ENCODE data around the gene LEUTX. TPM values are rescaled to one million over a fixed set of nuclear protein-coding genes. Genes with fewer than 3 reads are reported as not detected.

The LEUTX gene
- total RNA-seq, 1 donor: not detected

DNA sequence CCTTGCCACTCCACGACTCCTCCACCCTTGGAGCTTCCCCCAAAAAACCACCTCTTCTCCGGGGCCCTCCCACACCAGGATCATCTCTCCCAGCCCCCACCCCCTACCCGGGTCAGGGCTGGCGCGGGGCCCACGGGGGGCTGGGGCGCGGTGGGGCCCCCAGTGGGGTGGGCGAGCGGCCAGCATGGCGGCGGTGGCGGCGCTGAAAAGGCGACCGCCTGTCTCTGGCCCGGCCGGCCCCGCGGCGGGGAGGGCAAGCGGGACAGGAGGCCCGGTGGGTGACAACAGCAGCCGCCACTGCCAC lies 54.5 kb downstream of the LEUTX start:
- no peaks in the 10 kb centered on the region for H3K9me3 ChIP-seq (ENCODE audit: low read depth, low read length)
- TF ChIP-seq, protein P1, sequence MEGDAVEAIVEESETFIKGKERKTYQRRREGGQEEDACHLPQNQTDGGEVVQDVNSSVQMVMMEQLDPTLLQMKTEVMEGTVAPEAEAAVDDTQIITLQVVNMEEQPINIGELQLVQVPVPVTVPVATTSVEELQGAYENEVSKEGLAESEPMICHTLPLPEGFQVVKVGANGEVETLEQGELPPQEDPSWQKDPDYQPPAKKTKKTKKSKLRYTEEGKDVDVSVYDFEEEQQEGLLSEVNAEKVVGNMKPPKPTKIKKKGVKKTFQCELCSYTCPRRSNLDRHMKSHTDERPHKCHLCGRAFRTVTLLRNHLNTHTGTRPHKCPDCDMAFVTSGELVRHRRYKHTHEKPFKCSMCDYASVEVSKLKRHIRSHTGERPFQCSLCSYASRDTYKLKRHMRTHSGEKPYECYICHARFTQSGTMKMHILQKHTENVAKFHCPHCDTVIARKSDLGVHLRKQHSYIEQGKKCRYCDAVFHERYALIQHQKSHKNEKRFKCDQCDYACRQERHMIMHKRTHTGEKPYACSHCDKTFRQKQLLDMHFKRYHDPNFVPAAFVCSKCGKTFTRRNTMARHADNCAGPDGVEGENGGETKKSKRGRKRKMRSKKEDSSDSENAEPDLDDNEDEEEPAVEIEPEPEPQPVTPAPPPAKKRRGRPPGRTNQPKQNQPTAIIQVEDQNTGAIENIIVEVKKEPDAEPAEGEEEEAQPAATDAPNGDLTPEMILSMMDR (IDR thresholded peaks at IDR 0.05; ENCODE audit: extremely low read depth, low read depth, low read length): no peak
- H2AFZ ChIP-seq (ENCODE audit: low read length): no peak overlapping the region
- H3K27me3 ChIP-seq (ENCODE audit: insufficient read depth, low read length): no peaks in the 10 kb centered on the region
- peak overlapping the region; percentile 70 for H3K27ac ChIP-seq (ENCODE audit: low read depth, low read length)
- peaks cover 16% of the 10 kb centered on the region for H3K4me1 ChIP-seq (ENCODE audit: insufficient read depth, low read length)
- H3K4me3 ChIP-seq (ENCODE audit: insufficient read depth, low read length): peak overlapping the region; percentile 94
- H3K4me2 ChIP-seq (ENCODE audit: insufficient read depth, low read length): peak overlapping the region; percentile 82
- peaks cover 66% of the 10 kb centered on the region for H3K36me3 ChIP-seq (ENCODE audit: insufficient read depth, low read length)
- H4K20me1 ChIP-seq (ENCODE audit: insufficient read depth, low read length): peaks cover 22% of the 10 kb centered on the region
- H3K79me2 ChIP-seq (ENCODE audit: insufficient read depth, low read length): peaks cover 22% of the 10 kb centered on the region
- DNase-seq (ENCODE audit: insufficient read length, low spot score, missing footprints): no peak

DNA sequence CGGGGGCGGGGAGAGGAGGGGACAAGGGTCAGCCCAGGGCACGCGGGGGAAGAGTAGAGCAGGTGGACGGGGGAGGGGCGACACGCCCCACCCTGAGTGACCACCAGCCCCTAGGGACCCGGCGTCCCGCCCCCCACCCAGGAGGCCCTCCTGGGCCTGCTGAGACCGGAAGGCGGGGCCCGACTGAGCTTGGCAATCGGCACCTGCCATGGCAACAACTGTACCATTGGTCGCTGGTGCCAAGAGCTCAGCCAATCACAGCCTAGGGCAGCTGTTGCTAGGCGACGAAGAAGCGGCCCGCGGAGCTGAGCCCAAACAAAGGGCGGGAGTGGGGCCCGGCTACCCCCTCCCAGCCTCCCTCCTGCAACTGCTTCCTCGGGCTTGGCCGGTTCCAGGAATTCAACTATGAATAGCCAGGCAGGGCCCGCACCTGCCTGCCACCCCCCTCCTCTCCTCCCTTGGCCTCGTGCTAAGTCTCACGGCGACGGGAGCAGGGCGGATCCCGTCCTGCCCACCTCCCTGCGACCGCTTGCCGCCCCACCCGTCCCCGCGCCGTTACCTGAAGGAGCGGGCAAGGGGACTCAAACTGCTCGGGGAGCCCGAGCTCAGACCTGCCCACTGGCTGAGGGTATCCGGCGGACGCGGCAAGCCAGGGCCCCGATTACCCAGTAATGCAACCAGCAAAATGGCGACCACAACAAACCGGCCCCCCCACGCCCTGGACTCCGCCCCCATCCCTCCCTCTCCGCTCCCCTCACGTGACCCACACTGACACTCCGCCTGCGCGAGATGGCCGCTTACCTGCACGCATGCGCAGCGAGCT lies 55.0 kb downstream of the LEUTX start, which contains the start of gene DYRK1B:
TSS of gene DYRK1B (minus strand) at position 699 of the 823 bp plus-strand sequence. CDS start 2,295 bp downstream, outside the sequence.
- Histone ChIP-seq H3K4me3 (ENCODE audit: insufficient read depth, low read length) (peak within 1 kb of the TSS; percentile 94), H4K20me1 (ENCODE audit: insufficient read depth, low read length) (peaks cover 22% of the 10 kb centered on the region), H3K9me3 (ENCODE audit: low read depth, low read length) (no peaks in the 10 kb centered on the region), H3K4me1 (ENCODE audit: insufficient read depth, low read length) (peaks cover 16% of the 10 kb centered on the region), H3K36me3 (ENCODE audit: insufficient read depth, low read length) (peaks cover 70% of the 10 kb centered on the region), H3K4me2 (ENCODE audit: insufficient read depth, low read length) (peak within 1 kb of the TSS; percentile 82), H2AFZ (ENCODE audit: low read length) (peak within 1 kb of the TSS; percentile 91), H3K27ac (ENCODE audit: low read depth, low read length) (peak within 1 kb of the TSS; percentile 70), H3K79me2 (ENCODE audit: insufficient read depth, low read length) (peaks cover 24% of the 10 kb centered on the region), H3K27me3 (ENCODE audit: insufficient read depth, low read length) (no peaks in the 10 kb centered on the region)
- DNase-seq (ENCODE audit: insufficient read length, low spot score, missing footprints): peak; percentile 100
- TF ChIP-seq, protein P1 (IDR thresholded peaks at IDR 0.05; ENCODE audit: extremely low read depth, low read depth, low read length): no peak

DNA sequence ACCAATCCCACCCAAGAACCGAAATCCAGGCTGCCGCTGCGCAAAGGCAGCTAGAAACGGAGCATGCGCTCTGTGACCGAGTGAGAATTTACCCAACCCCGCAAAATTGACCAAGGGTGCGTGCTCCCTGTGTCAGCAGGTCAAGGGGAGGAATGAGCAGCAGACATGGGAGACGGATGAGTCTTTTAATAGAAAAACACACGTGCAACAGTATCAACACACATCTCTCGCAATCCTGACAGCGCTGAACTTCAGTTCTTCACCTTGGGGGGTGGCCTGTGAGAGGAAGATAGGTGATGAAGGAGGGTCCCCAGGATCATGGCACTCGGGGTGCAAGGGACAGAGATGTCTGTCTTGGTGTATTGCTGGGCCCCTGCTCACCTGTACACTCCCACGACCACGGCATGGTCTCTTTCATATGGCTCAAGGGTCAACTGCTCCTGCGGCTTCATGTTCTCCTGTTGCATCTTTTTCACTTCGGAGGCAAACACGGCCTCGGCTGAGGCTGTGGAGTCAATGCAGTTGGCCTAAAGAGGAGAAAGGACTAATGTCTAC lies 55.7 kb downstream of the LEUTX start:
- TF ChIP-seq, protein P1 (IDR thresholded peaks at IDR 0.05; ENCODE audit: extremely low read depth, low read depth, low read length): no peak
- Histone ChIP-seq H3K27ac (ENCODE audit: low read depth, low read length) (peak overlapping the region; percentile 41), H3K4me2 (ENCODE audit: insufficient read depth, low read length) (peak overlapping the region; percentile 82), H3K79me2 (ENCODE audit: insufficient read depth, low read length) (peaks cover 31% of the 10 kb centered on the region), H3K4me1 (ENCODE audit: insufficient read depth, low read length) (peaks cover 16% of the 10 kb centered on the region), H3K4me3 (ENCODE audit: insufficient read depth, low read length) (peak overlapping the region; percentile 94), H4K20me1 (ENCODE audit: insufficient read depth, low read length) (peaks cover 22% of the 10 kb centered on the region), H3K27me3 (ENCODE audit: insufficient read depth, low read length) (no peaks in the 10 kb centered on the region), H2AFZ (ENCODE audit: low read length) (peak overlapping the region; percentile 91), H3K9me3 (ENCODE audit: low read depth, low read length) (no peaks in the 10 kb centered on the region), H3K36me3 (ENCODE audit: insufficient read depth, low read length) (peaks cover 67% of the 10 kb centered on the region)
- peak; percentile 48 for DNase-seq (ENCODE audit: insufficient read length, low spot score, missing footprints)

Small RNA genes lying within 50 kb of the gene (small RNA-seq; reads per million reads assigned to genes)
- gene MIR6719: not detected

Other genes with a start within 250 kb of the LEUTX start
- 4.7 and 5.1 TPM in 2 replicates for gene EID2B, start 246.0 kb upstream of the LEUTX start, total RNA-seq
- gene EID2, start 238.7 kb upstream of the LEUTX start, total RNA-seq: 8.3 TPM in 2 replicates
- gene LGALS13, start 176.3 kb upstream of the LEUTX start, total RNA-seq: not detected in 2 replicates
- not detected in 2 replicates for gene LGALS16, start 122.9 kb upstream of the LEUTX start, total RNA-seq
- not detected in 2 replicates for gene LGALS14, start 74.4 kb upstream of the LEUTX start, total RNA-seq
- gene CLC, start 40.8 kb upstream of the LEUTX start, total RNA-seq: not detected in 2 replicates
- gene DYRK1B, start 55.3 kb downstream of the LEUTX start, total RNA-seq: 17.1 and 19.5 TPM in 2 replicates
- 69.0 and 87.2 TPM in 2 replicates for gene FBL, start 67.5 kb downstream of the LEUTX start, total RNA-seq
- gene FCGBP, start 155.8 kb downstream of the LEUTX start, total RNA-seq: under 0.01 TPM in 2 replicates
- gene PSMC4, start 192.3 kb downstream of the LEUTX start, total RNA-seq: 89.9 and 99.5 TPM in 2 replicates
- gene ZNF546, start 218.2 kb downstream of the LEUTX start, total RNA-seq: 8.7 and 8.8 TPM in 2 replicates